Coronary artery (tissue), 2 donors: ENCODE measurements around the gene POLR3H.

Source experiments
- DNase-seq: peaks from one replicate; pipeline ENCODE4 v3.0.0-alpha.2; 2017; ENCODE audit warnings: low spot score
- H3K27ac ChIP-seq, 2 donors: fragments of 200-600 bp; sonication (generic); one replicate each; pipeline ENCODE4 v1.5.1; 2016 to 2019
- H3K4me3 ChIP-seq: fragments of 200-600 bp; sonication (generic); 2 replicates; pipeline ENCODE4 v1.5.1; 2016; ENCODE audit warnings: mild to moderate bottlenecking, moderate library complexity
- CTCF ChIP-seq: fragments of 200-600 bp; sonication (generic); IDR thresholded peaks from one replicate; pipeline ENCODE4 v1.5.1; 2019; ENCODE audit warnings: antibody characterized with exemption

The POLR3H gene

GRCh38 chr22:41579997-41580355 is 35.7 kb upstream of the POLR3H start:
- DNase-seq = no peak

GRCh38 chr22:41579297-41579996 is 35.2 kb upstream of the POLR3H start:
- no peak for DNase-seq
- TF ChIP-seq CTCF = no peak
- Histone ChIP-seq H3K4me3 (no peak overlapping the region), H3K27ac (peak overlapping the region in 1 of 2 donors; percentile 3)

More at GRCh38 chr22:41579997-41580355, 35.7 kb upstream of the POLR3H start:
- no peak overlapping the region for H3K4me3 ChIP-seq
- peak overlapping the region in 1 of 2 donors; percentile 3 for H3K27ac ChIP-seq
- TF ChIP-seq CTCF = no peak

GRCh38 chr22:41578818-41579217 is 34.5 kb upstream of the POLR3H start:
- no peak for TF ChIP-seq CTCF
- DNase-seq = no peak
- Histone ChIP-seq H3K27ac (no peak overlapping the region), H3K4me3 (no peak overlapping the region)

GRCh38 chr22:41578114-41578513 is 33.8 kb upstream of the POLR3H start:
- no peak for DNase-seq
- Histone ChIP-seq H3K4me3 (no peak overlapping the region), H3K27ac (no peak overlapping the region)
- TF ChIP-seq CTCF = no peak

- peak overlapping the region; percentile 6 to 90 for H3K27ac ChIP-seq
- DNase-seq = no peak
- peak; percentile 21 for TF ChIP-seq CTCF
- no peak overlapping the region for H3K4me3 ChIP-seq
These were observed 32.6 kb upstream of the POLR3H start for GRCh38 chr22:41576877-41577276.

GRCh38 chr22:41575533-41575932 is 31.3 kb upstream of the POLR3H start:
- no peak for TF ChIP-seq CTCF
- Histone ChIP-seq H3K27ac (peak overlapping the region; percentile 65 to 90), H3K4me3 (no peak overlapping the region)
- DNase-seq = no peak

GRCh38 chr22:41574847-41575381 is 30.6 kb upstream of the POLR3H start:
- TF ChIP-seq CTCF = no peak
- Histone ChIP-seq H3K4me3 (peak overlapping the region; percentile 40), H3K27ac (peak overlapping the region; percentile 65 to 90)
- no peak for DNase-seq
